SU-DHL-6 (cell line): ENCODE measurements around the gene DUOX2.

Source experiments
- H2AFZ ChIP-seq: fragments of 200-600 bp; sonication (generic); 2 replicates; pipeline ENCODE4 v1.6.1; 2014; ENCODE audit warnings: low read depth, mild to moderate bottlenecking, moderate library complexity, mixed read lengths, antibody characterized with exemption, low read length; ENCODE audit not compliant: severe bottlenecking
- H3F3A ChIP-seq: fragments of 200-600 bp; shearing (Covaris generic); 2 replicates; pipeline ENCODE4 v1.6.0; 2016; ENCODE audit warnings: antibody characterized with exemption, mild to moderate bottlenecking; ENCODE audit not compliant: insufficient read depth
- H3K27ac ChIP-seq: fragments of 200-600 bp; sonication (generic); 2 replicates; pipeline ENCODE4 v1.5.1; 2016; ENCODE audit warnings: low read depth, mild to moderate bottlenecking, low read length, moderate library complexity, mixed read lengths
- H3K27me3 ChIP-seq: fragments of 200-600 bp; sonication (generic), shearing (Covaris generic); 2 replicates; pipeline ENCODE4 v1.6.0; 2014; ENCODE audit warnings: mild to moderate bottlenecking, low read length
- H3K36me3 ChIP-seq: fragments of 200-600 bp; sonication (generic); 2 replicates; pipeline ENCODE4 v1.6.1; 2014; ENCODE audit warnings: mild to moderate bottlenecking, low read length, mixed read lengths
- H3K4me2 ChIP-seq: fragments of 300-600, 200-600 bp; shearing (Covaris generic), sonication (generic); 2 replicates; pipeline ENCODE4 v1.6.0; 2014; ENCODE audit warnings: low read length, low read depth, mild to moderate bottlenecking; ENCODE audit not compliant: poor library complexity, severe bottlenecking
- H3K4me3 ChIP-seq: fragments of 200-600 bp; sonication (generic); 2 replicates; pipeline ENCODE4 v1.5.1; 2014; ENCODE audit warnings: antibody characterized with exemption, low read length, mild to moderate bottlenecking, mixed read lengths; ENCODE audit not compliant: insufficient read depth, poor library complexity, severe bottlenecking
- H3K79me2 ChIP-seq: fragments of 200-600 bp; sonication (generic); 2 replicates; pipeline ENCODE4 v1.6.1; 2014; ENCODE audit warnings: mild to moderate bottlenecking, low read length, moderate library complexity; ENCODE audit not compliant: insufficient read depth
- H3K9ac ChIP-seq: fragments of 200-600 bp; sonication (generic); 2 replicates; pipeline ENCODE4 v1.7.0; 2014; ENCODE audit warnings: mild to moderate bottlenecking, low read length
- H3K9me2 ChIP-seq: fragments of 200-600 bp; sonication (generic); replicated peaks from 2 replicates; pipeline ENCODE4 v1.6.1; 2014; ENCODE audit warnings: low read length; ENCODE audit not compliant: insufficient read depth
- H3K9me3 ChIP-seq: fragments of 200-600 bp; sonication (generic); 2 replicates; pipeline ENCODE4 v1.6.1; 2014; ENCODE audit warnings: low read length, mixed read lengths; ENCODE audit not compliant: insufficient read depth
- H4K20me1 ChIP-seq: fragments of 200-600 bp; sonication (generic); 2 replicates; pipeline ENCODE4 v1.6.1; 2014; ENCODE audit warnings: low read depth, mild to moderate bottlenecking, antibody characterized with exemption, low read length, moderate library complexity, mixed read lengths
- EZH2phosphoT487 ChIP-seq: fragments of 200-600 bp; sonication (generic), shearing (Covaris generic); conservative IDR thresholded peaks from 2 replicates; pipeline ENCODE4 v1.6.1; 2018; ENCODE audit warnings: mild to moderate bottlenecking, antibody characterized with exemption, low read length, moderate library complexity, mixed read lengths
- TF ChIP-seq, protein P1 (sequence below): fragments of 200-600 bp; sonication (generic); IDR thresholded peaks from one replicate; pipeline ENCODE4 v1.5.1; 2017; ENCODE audit warnings: antibody characterized with exemption, mild to moderate bottlenecking, low read length, moderate library complexity; ENCODE audit not compliant: insufficient read depth, poor library complexity, severe bottlenecking

DUOX2 gene

GRCh38 chr15:45117308-45118130 lies 3.5 kb upstream of the DUOX2 start:
- H3K79me2 ChIP-seq = no peaks in the 10 kb centered on the region
- H3K4me2 ChIP-seq = no peak overlapping the region
- H3K9me3 ChIP-seq = no peaks in the 10 kb centered on the region
- no peak overlapping the region for H2AFZ ChIP-seq
- no peaks in the 10 kb centered on the region for H4K20me1 ChIP-seq
- TF ChIP-seq EZH2phosphoT487 = no peak
- TF ChIP-seq, protein P1, sequence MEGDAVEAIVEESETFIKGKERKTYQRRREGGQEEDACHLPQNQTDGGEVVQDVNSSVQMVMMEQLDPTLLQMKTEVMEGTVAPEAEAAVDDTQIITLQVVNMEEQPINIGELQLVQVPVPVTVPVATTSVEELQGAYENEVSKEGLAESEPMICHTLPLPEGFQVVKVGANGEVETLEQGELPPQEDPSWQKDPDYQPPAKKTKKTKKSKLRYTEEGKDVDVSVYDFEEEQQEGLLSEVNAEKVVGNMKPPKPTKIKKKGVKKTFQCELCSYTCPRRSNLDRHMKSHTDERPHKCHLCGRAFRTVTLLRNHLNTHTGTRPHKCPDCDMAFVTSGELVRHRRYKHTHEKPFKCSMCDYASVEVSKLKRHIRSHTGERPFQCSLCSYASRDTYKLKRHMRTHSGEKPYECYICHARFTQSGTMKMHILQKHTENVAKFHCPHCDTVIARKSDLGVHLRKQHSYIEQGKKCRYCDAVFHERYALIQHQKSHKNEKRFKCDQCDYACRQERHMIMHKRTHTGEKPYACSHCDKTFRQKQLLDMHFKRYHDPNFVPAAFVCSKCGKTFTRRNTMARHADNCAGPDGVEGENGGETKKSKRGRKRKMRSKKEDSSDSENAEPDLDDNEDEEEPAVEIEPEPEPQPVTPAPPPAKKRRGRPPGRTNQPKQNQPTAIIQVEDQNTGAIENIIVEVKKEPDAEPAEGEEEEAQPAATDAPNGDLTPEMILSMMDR = no peak
- no peaks in the 10 kb centered on the region for H3K27me3 ChIP-seq
- no peak overlapping the region for H3K4me3 ChIP-seq
- no peak overlapping the region for H3K27ac ChIP-seq
- no peak overlapping the region for H3K9ac ChIP-seq
- no peaks in the 10 kb centered on the region for H3K36me3 ChIP-seq
- no peaks in the 10 kb centered on the region for H3K9me2 ChIP-seq
- H3F3A ChIP-seq = no peaks in the 10 kb centered on the region

GRCh38 chr15:45116482-45117307 lies 2.7 kb upstream of the DUOX2 start:
- Histone ChIP-seq H3K9ac (no peak overlapping the region), H3K4me3 (no peak overlapping the region), H3F3A (no peaks in the 10 kb centered on the region), H3K79me2 (no peaks in the 10 kb centered on the region), H3K27me3 (no peaks in the 10 kb centered on the region), H3K4me2 (no peak overlapping the region), H3K27ac (no peak overlapping the region), H3K9me3 (no peaks in the 10 kb centered on the region), H4K20me1 (no peaks in the 10 kb centered on the region), H2AFZ (no peak overlapping the region), H3K9me2 (no peaks in the 10 kb centered on the region), H3K36me3 (no peaks in the 10 kb centered on the region)
- TF ChIP-seq, protein P1 = no peak
- no peak for TF ChIP-seq EZH2phosphoT487

DNA sequence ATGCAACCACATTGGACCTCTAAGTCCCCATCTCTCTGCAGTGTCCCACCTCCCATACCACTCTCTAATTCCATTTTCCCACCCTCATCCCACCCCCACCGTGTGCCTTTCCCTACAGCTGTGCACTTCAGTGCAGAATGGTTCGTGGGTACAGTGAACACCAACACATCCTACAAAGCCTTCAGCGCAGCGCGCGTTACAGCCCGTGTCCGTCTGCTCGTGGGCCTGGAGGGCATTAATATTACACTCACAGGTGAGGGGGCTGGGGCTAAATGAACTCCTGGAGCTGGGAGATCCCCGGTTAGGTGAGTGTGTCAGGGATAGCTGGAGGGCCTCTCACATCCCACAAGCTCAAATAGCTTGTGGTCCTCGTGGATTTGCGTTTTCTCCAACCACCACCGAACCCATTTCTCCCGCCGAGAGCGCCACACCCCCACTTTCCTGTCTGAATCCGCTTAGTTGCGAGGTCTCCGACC lies 2.1 kb upstream of the DUOX2 start:
- H3K27ac ChIP-seq = no peak overlapping the region
- H3F3A ChIP-seq = no peaks in the 10 kb centered on the region
- no peaks in the 10 kb centered on the region for H3K9me3 ChIP-seq
- no peak overlapping the region for H2AFZ ChIP-seq
- no peaks in the 10 kb centered on the region for H3K79me2 ChIP-seq
- no peak overlapping the region for H3K4me2 ChIP-seq
- H3K36me3 ChIP-seq = no peaks in the 10 kb centered on the region
- TF ChIP-seq, protein P1 = no peak
- no peak for TF ChIP-seq EZH2phosphoT487
- no peaks in the 10 kb centered on the region for H3K27me3 ChIP-seq
- H4K20me1 ChIP-seq = no peaks in the 10 kb centered on the region
- H3K4me3 ChIP-seq = no peak overlapping the region
- no peaks in the 10 kb centered on the region for H3K9me2 ChIP-seq
- H3K9ac ChIP-seq = no peak overlapping the region
